Endothelial cell of umbilical vein (primary cell): ENCODE results near the gene DGKI. TPM values are rescaled to one million over a fixed set of nuclear protein-coding genes. Genes with fewer than 3 reads are reported as not detected.
A peak's percentile ranks its signal among the peaks of the same experiment; 100 is the strongest.

Source experiments
- BruUV-seq: library from RNA; stranded (reverse); fragments of 400-500 nt; replicated peaks from 2 replicates; lab custom pipeline; 2021; lab: Mats Ljungman, UMichigan
- CTCF ChIA-PET: fragments of 300-600, 350-600 bp; sonication (Branson Sonifier 250); formaldehyde crosslinking; loops from one replicate; lab custom pipeline; 2021; ENCODE audit warnings: antibody characterized with exemption, inconsistent platforms; lab: Charles Lee
- POLR2A ChIA-PET: fragments of 300-600, 350-600 bp; sonication (Branson Sonifier 250); formaldehyde crosslinking; loops from one replicate; lab custom pipeline; 2021; ENCODE audit warnings: antibody characterized with exemption, inconsistent platforms; lab: Charles Lee
- DNase-seq: peaks from one replicate; pipeline ENCODE4 v3.0.0-alpha.2; 2011; ENCODE audit warnings: low read depth, low spot score
- FAIRE-seq: peaks from 2 replicates; lab custom pipeline; 2011; peaks lifted over from hg19 to GRCh38; lab: Jason Lieb, UNC
- H2AFZ ChIP-seq: 2 replicates; pipeline ENCODE4 v1.6.0; 2012; ENCODE audit warnings: low read depth, low read length, control low read depth, inconsistent platforms
- H3K27ac ChIP-seq: 2 replicates; pipeline ENCODE4 v1.5.1; 2011; ENCODE audit warnings: low read depth, mild to moderate bottlenecking, control low read depth, low read length, moderate library complexity; ENCODE audit not compliant: insufficient read depth
- H3K27me3 ChIP-seq, 2 experiments: 2 replicates each; pipeline versions ENCODE4 v1.6.0 to v1.6.1; 2011; ENCODE audit warnings: low read length in 2 of 2, mixed read lengths in 1 of 2; ENCODE audit not compliant: control insufficient read depth in 2 of 2, insufficient read depth in 2 of 2
- H3K36me3 ChIP-seq, 2 experiments: 2 replicates in 1 of 2; 3 replicates in 1 of 2; pipeline ENCODE4 v1.5.1; 2011; ENCODE audit warnings: low read length in 2 of 2, mild to moderate bottlenecking in 1 of 2, moderate library complexity in 1 of 2; ENCODE audit not compliant: control insufficient read depth in 2 of 2, insufficient read depth in 2 of 2; ENCODE audit errors: extremely low read depth in 1 of 2
- H3K4me1 ChIP-seq: 3 replicates; pipeline ENCODE4 v1.5.1; 2011; ENCODE audit warnings: mild to moderate bottlenecking, low read length; ENCODE audit not compliant: control insufficient read depth, insufficient read depth; ENCODE audit errors: extremely low read depth
- H3K4me2 ChIP-seq: 2 replicates; pipeline ENCODE4 v1.6.1; 2011; ENCODE audit warnings: low read length, control low read depth, mixed read lengths; ENCODE audit not compliant: insufficient read depth
- H3K4me3 ChIP-seq, 3 experiments: fragments of 200-600 bp in 1 of 3; sonication (generic), shearing (Covaris generic) in 1 of 3; replicated peaks in 1 of 3; 2 replicates each; pipeline ENCODE4 v1.5.1; 2011 to 2016; ENCODE audit warnings: control low read depth in 3 of 3, low read length in 3 of 3, mild to moderate bottlenecking in 2 of 3, inconsistent platforms in 1 of 3, low read depth in 1 of 3, moderate library complexity in 1 of 3; ENCODE audit not compliant: insufficient read depth in 1 of 3
- H3K79me2 ChIP-seq: 2 replicates; pipeline ENCODE4 v1.6.0; 2012; ENCODE audit warnings: low read length, inconsistent platforms; ENCODE audit not compliant: control insufficient read depth, insufficient read depth
- H3K9ac ChIP-seq: replicated peaks from 2 replicates; pipeline ENCODE3; 2011; ENCODE audit warnings: low read length, control low read depth; ENCODE audit not compliant: insufficient read depth; ENCODE audit errors: extremely low read depth
- H3K9me1 ChIP-seq: replicated peaks from 3 replicates; pipeline ENCODE4 v1.6.0; 2011; ENCODE audit warnings: mild to moderate bottlenecking, low read length; ENCODE audit not compliant: control insufficient read depth, insufficient read depth; ENCODE audit errors: extremely low read depth
- H3K9me3 ChIP-seq: replicated peaks from 2 replicates; pipeline ENCODE4 v1.5.1; 2012; ENCODE audit warnings: low read length, inconsistent platforms; ENCODE audit not compliant: control insufficient read depth, insufficient read depth
- H4K20me1 ChIP-seq: replicated peaks from 2 replicates; pipeline ENCODE3; 2011; ENCODE audit warnings: mild to moderate bottlenecking, low read length; ENCODE audit not compliant: control insufficient read depth, insufficient read depth; ENCODE audit errors: extremely low read depth
- CTCF ChIP-seq, 2 donors: IDR thresholded peaks; 1 replicate in 1 of 2; 2 replicates in 1 of 2; pipeline ENCODE4 v1.5.1; 2011; ENCODE audit warnings: low read length in 2 of 2, mild to moderate bottlenecking in 2 of 2, moderate library complexity in 2 of 2, control low read depth in 1 of 2, inconsistent platforms in 1 of 2, low read depth in 1 of 2; ENCODE audit not compliant: insufficient read depth in 1 of 2; ENCODE audit errors: extremely low read depth in 1 of 2
- FOS ChIP-seq: IDR thresholded peaks from 2 replicates; pipeline ENCODE4 v1.6.1; 2011; ENCODE audit warnings: mild to moderate bottlenecking, low read length, moderate library complexity, borderline replicate concordance; ENCODE audit not compliant: insufficient read depth
- GATA2 ChIP-seq: IDR thresholded peaks from 2 replicates; pipeline ENCODE4 v1.7.0; 2011; ENCODE audit warnings: low read depth, mild to moderate bottlenecking, moderate library complexity, mixed read lengths, low read length; ENCODE audit not compliant: insufficient read length, insufficient read depth
- JUN ChIP-seq: IDR thresholded peaks from 2 replicates; pipeline ENCODE4 v1.6.1; 2011; ENCODE audit warnings: borderline replicate concordance, low read depth; ENCODE audit not compliant: insufficient read length, insufficient read depth
- MYC ChIP-seq: IDR thresholded peaks from one replicate; pipeline ENCODE4 v1.6.1; 2011; ENCODE audit warnings: mild to moderate bottlenecking, low read depth, low read length
- POLR2A ChIP-seq: IDR thresholded peaks from 2 replicates; pipeline ENCODE4 v1.6.1; 2012; ENCODE audit warnings: low read depth, mild to moderate bottlenecking, control low read depth, low read length
- POLR2AphosphoS5 ChIP-seq: IDR thresholded peaks from 2 replicates; pipeline ENCODE4 v1.6.1; 2012; ENCODE audit warnings: low read depth, mild to moderate bottlenecking, control low read depth, low read length, moderate library complexity; ENCODE audit not compliant: insufficient read depth
- dilution Hi-C: fragments of 300-500 bp; cut with MboI; formaldehyde crosslinking; loops from one replicate; pipeline ENCODE4 v1.15.0; 2019; ENCODE audit warnings: low sequenced_read_pairs; ENCODE audit not compliant: extremely low pct_ligation_motif_present
- intact Hi-C: fragments of 100-400 bp; cut with micrococcal nuclease; formaldehyde crosslinking; loops from one replicate; pipeline ENCODE4 v1.10.0; 2022
- polyA plus RNA-seq, 4 experiments: library from polyadenylated mRNA; depleted of rRNA in 3 of 4; stranded (reverse) in 3 of 4; unstranded in 1 of 4; fragments of >200 nt; gene quantifications; 2 replicates each; pipeline versions ENCODE4 v1.2.1 to v1.2.3, GENCODE V29; 2011 to 2012; ENCODE audit warnings: missing spikeins in 1 of 4
- total RNA-seq: library from RNA; stranded (reverse); gene quantifications from 2 replicates; pipeline ENCODE4 v1.2.3, GENCODE V29; 2021

DGKI gene
- total and polyA plus RNA-seq, 2 donors (not counting 3 experiments of a cell fraction or from before 2014, with no cell fraction given), result 0.11 to 0.51 TPM

- H3K9ac ChIP-seq, result no peak overlapping the region
Measured at GRCh38 chr7:137879357-137880158, 32.8 kb upstream of the DGKI start.

More at GRCh38 chr7:137879357-137880158, 32.8 kb upstream of the DGKI start:
- Histone ChIP-seq H3K9me1 (no peaks in the 10 kb centered on the region), H2AFZ (no peak overlapping the region), H4K20me1 (no peaks in the 10 kb centered on the region), H3K4me2 (no peak overlapping the region), H3K4me3 (no peak overlapping the region), H3K4me1 (peaks cover 10% of the 10 kb centered on the region), H3K79me2 (no peaks in the 10 kb centered on the region), H3K27me3 (no peaks in the 10 kb centered on the region), H3K9me3 (no peaks in the 10 kb centered on the region), H3K36me3 (peaks cover 15 to 42% of the 10 kb centered on the region in 2 experiments), H3K27ac (no peak overlapping the region)
- BruUV-seq, result TSS peak; percentile 4
- no peak for FAIRE-seq
- dilution Hi-C loops (no loop called here), intact Hi-C loops (no loop called here)
- no peak for TF ChIP-seq POLR2AphosphoS5
- no peak for TF ChIP-seq GATA2
- no peak for TF ChIP-seq FOS
- no peak for TF ChIP-seq CTCF (IDR thresholded peaks at IDR 0.05; ENCODE audit: extremely low read depth in 1 of 2, insufficient read depth in 1 of 2, low read depth in 1 of 2, low read length in 2 of 2)
- no peak for TF ChIP-seq MYC
- no peak for TF ChIP-seq POLR2A
- TF ChIP-seq JUN, result no peak
- POLR2A ChIA-PET, result no interaction called here
- CTCF ChIA-PET, result interaction anchor here (0.7 to 0.9 kb wide), 2 partner anchors 129 to 223 kb away, joined by 3 read pairs; no protein-coding TSS in a partner anchor
- DNase-seq, result no peak
